Caco-2 (cell line): ENCODE data around the gene ANXA2. TPM values are rescaled to one million over a fixed set of nuclear protein-coding genes. Genes with fewer than 3 reads are reported as not detected.
"Not testable (repeated sequence)": the region's sequence is repeated elsewhere in the genome, so short reads cannot be mapped to it uniquely, and the experiment has no call there.

ENCODE experiments used
- BruUV-seq: library from RNA; stranded (reverse); fragments of 400-500 nt; replicated peaks from 2 replicates; lab custom pipeline; 2021; lab: Mats Ljungman, UMichigan
- CTCF ChIA-PET: fragments of 300-600 bp; sonication (Branson Sonifier 250); formaldehyde crosslinking; loops from one replicate; lab custom pipeline; 2022; ENCODE audit warnings: antibody characterized with exemption; lab: Charles Lee
- POLR2A ChIA-PET: fragments of 300-600 bp; sonication (Branson Sonifier 250); formaldehyde crosslinking; loops from one replicate; lab custom pipeline; 2022; ENCODE audit warnings: antibody characterized with exemption; lab: Charles Lee
- DNase-seq, 2 experiments: peaks; one replicate each; pipeline versions ENCODE4 v3.0.0 to v3.0.0-alpha.2; 2020 to 2022
- H3K27me3 ChIP-seq: replicated peaks from 2 replicates; pipeline ENCODE4 v1.6.0; 2011; ENCODE audit warnings: low read length; ENCODE audit not compliant: control insufficient read depth, insufficient read depth
- H3K36me3 ChIP-seq: 2 replicates; pipeline ENCODE4 v1.5.1; 2011; ENCODE audit warnings: low read length; ENCODE audit not compliant: control insufficient read depth, insufficient read depth
- H3K4me1 ChIP-seq: fragments of 250-450 bp; sonication (Bioruptor Pico); 2 replicates; pipeline ENCODE4 v1.5.1; 2020; ENCODE audit warnings: mild to moderate bottlenecking
- H3K4me3 ChIP-seq: 2 replicates; pipeline ENCODE4 v1.5.1; 2011; ENCODE audit warnings: low read depth, mild to moderate bottlenecking, control low read depth, low read length
- H3K9me3 ChIP-seq: fragments of 250-450 bp; sonication (Bioruptor Pico); 2 replicates; pipeline ENCODE4 v1.5.1; 2020; ENCODE audit warnings: mild to moderate bottlenecking, moderate library complexity
- H3K27ac Mint-ChIP-seq: one replicate; pipeline ENCODE4 v1.8.0; 2022; ENCODE audit warnings: mixed read lengths; ENCODE audit not compliant: unreplicated experiment
- H3K27me3 Mint-ChIP-seq: one replicate; pipeline ENCODE4 v1.8.0; 2022; ENCODE audit warnings: mixed read lengths; ENCODE audit not compliant: insufficient read depth, unreplicated experiment
- H3K36me3 Mint-ChIP-seq: one replicate; pipeline ENCODE4 v1.8.0; 2022; ENCODE audit warnings: mild to moderate bottlenecking, mixed read lengths; ENCODE audit not compliant: insufficient read depth, unreplicated experiment
- H3K4me1 Mint-ChIP-seq: one replicate; pipeline ENCODE4 v1.8.0; 2022; ENCODE audit warnings: low read depth, mixed read lengths; ENCODE audit not compliant: unreplicated experiment
- H3K4me3 Mint-ChIP-seq: one replicate; pipeline ENCODE4 v1.8.0; 2022; ENCODE audit warnings: mild to moderate bottlenecking, moderate library complexity, mixed read lengths; ENCODE audit not compliant: unreplicated experiment
- H3K9me3 Mint-ChIP-seq: one replicate; pipeline ENCODE4 v1.8.0; 2022; ENCODE audit warnings: mixed read lengths; ENCODE audit not compliant: unreplicated experiment
- intact Hi-C: fragments of 100-400 bp; cut with micrococcal nuclease; formaldehyde crosslinking; loops from one replicate; pipeline ENCODE4 v1.10.0; 2022; ENCODE audit not compliant: unreplicated experiment
- total RNA-seq: library from RNA; stranded (reverse); gene quantifications from 2 replicates; pipeline ENCODE4 v1.2.3, GENCODE V29; 2022
- TF ChIP-seq, protein P1 (sequence below), 2 experiments: fragments of 200-600 bp in 1 of 2; IDR thresholded peaks; 1 replicate in 1 of 2; 2 replicates in 1 of 2; pipeline versions ENCODE4 v1.5.1 to v1.8.0; 2011 to 2022; ENCODE audit warnings: antibody characterized with exemption in 1 of 2, control low read depth in 1 of 2, inconsistent platforms in 1 of 2, low read depth in 1 of 2, low read length in 1 of 2, mild to moderate bottlenecking in 1 of 2, moderate library complexity in 1 of 2; ENCODE audit not compliant: insufficient read depth in 1 of 2, severe bottlenecking in 1 of 2, unreplicated experiment in 1 of 2

ANXA2 gene
- total RNA-seq, 1 experiment from 2014 or later, result 1,141 TPM

DNA sequence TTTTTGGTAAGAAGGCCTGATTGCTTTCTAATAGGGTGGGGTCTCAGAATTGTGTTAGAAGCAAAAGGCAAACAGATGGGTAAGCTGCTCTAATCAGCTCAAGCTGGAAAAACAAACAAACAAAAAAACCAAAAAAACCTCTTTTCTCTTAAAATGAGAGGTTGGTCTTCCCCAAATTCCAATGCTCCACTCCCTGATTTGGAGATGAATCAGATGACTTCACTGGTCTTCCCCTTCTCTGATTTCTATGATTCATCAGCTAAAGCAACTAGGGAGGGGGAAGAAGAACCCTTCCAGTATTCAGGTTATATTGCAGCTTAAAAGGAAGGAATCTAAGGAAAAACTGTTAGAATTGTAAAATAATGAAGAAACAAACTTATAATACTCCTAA is 9.6 kb upstream of the ANXA2 start:
- Mint-ChIP-seq H3K27me3 (no peaks in the 10 kb centered on the region), H3K4me1 (peaks cover 40% of the 10 kb centered on the region), H3K9me3 (no peaks in the 10 kb centered on the region), H3K27ac (no peak overlapping the region), H3K36me3 (no peaks in the 10 kb centered on the region), H3K4me3 (no peak overlapping the region)
- H3K9me3 ChIP-seq, result no peaks in the 10 kb centered on the region
- BruUV-seq, result no TSS peak
- DNase-seq, result no peak
- peaks cover 32% of the 10 kb centered on the region for H3K4me1 ChIP-seq
- POLR2A ChIA-PET, result no interaction called here
- intact Hi-C loops, result no loop called here
- H3K36me3 ChIP-seq, result no peaks in the 10 kb centered on the region
- no peaks in the 10 kb centered on the region for H3K27me3 ChIP-seq
- TF ChIP-seq, protein P1, sequence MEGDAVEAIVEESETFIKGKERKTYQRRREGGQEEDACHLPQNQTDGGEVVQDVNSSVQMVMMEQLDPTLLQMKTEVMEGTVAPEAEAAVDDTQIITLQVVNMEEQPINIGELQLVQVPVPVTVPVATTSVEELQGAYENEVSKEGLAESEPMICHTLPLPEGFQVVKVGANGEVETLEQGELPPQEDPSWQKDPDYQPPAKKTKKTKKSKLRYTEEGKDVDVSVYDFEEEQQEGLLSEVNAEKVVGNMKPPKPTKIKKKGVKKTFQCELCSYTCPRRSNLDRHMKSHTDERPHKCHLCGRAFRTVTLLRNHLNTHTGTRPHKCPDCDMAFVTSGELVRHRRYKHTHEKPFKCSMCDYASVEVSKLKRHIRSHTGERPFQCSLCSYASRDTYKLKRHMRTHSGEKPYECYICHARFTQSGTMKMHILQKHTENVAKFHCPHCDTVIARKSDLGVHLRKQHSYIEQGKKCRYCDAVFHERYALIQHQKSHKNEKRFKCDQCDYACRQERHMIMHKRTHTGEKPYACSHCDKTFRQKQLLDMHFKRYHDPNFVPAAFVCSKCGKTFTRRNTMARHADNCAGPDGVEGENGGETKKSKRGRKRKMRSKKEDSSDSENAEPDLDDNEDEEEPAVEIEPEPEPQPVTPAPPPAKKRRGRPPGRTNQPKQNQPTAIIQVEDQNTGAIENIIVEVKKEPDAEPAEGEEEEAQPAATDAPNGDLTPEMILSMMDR (IDR thresholded peaks at IDR 0.05; ENCODE audit: insufficient read depth in 1 of 2, low read depth in 1 of 2, low read length in 1 of 2, severe bottlenecking in 1 of 2, unreplicated experiment in 1 of 2), result no peak
- H3K4me3 ChIP-seq, result no peak overlapping the region
- CTCF ChIA-PET, result no interaction called here

DNA sequence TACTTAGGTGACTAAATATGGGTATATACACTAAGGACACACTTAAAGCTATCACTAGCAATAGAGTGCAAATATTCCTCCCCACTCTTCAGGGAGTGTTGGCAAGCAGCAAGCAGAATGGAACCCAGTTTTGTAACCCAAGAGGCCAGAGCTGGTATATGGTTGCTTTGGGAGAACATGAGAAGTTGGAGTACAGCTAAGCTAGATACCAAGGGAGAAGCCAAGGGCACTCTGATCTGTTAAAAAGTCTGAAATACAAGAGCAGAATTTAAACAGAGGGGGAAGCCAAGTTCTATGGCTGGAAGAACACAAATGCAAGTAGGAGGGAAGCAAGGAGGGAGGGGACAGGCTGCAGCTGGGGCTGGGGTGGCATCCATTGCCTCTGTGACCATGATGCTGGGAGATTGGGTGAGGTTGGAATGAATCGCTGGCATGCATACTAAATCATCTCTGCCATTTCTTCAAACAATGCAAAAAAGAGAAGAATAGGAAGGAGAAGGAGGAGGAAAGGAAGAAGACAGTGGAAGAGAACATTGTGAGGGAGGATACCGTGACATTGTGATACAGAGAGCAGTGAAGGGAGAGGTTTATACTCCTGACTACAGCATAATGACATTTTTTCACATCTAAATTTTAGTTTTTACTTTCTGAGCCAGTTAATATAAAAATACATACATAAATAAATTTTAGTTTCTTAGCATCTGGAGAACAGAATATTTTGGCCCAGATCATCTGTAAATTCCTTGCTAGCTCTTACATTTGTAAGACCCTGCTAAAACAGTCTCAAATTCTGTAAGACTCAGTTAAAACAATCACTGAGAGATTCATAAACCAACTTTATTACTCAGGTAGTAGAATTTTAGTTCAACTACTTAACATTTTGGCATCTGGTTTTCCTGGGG is 9.0 kb upstream of the ANXA2 start:
- Mint-ChIP-seq H3K27me3 (no peaks in the 10 kb centered on the region), H3K27ac (no peak overlapping the region), H3K9me3 (no peaks in the 10 kb centered on the region), H3K4me1 (peaks cover 41% of the 10 kb centered on the region), H3K36me3 (no peaks in the 10 kb centered on the region), H3K4me3 (no peak overlapping the region)
- no peaks in the 10 kb centered on the region for H3K9me3 ChIP-seq
- no peaks in the 10 kb centered on the region for H3K27me3 ChIP-seq
- H3K36me3 ChIP-seq, result no peaks in the 10 kb centered on the region
- no TSS peak for BruUV-seq
- intact Hi-C loops, result no loop called here
- H3K4me1 ChIP-seq, result peaks cover 33% of the 10 kb centered on the region
- ChIA-PET CTCF (no interaction called here), POLR2A (interaction anchor here (0.6 kb wide), 1 partner anchor 1462 kb away, joined by 3 read pairs; no protein-coding TSS in a partner anchor)
- no peak overlapping the region for H3K4me3 ChIP-seq
- DNase-seq, result no peak
- TF ChIP-seq, protein P1 (IDR thresholded peaks at IDR 0.05; ENCODE audit: insufficient read depth in 1 of 2, low read depth in 1 of 2, low read length in 1 of 2, severe bottlenecking in 1 of 2, unreplicated experiment in 1 of 2), result no peak

GRCh38 chr15:60405399-60405798 is 7.6 kb upstream of the ANXA2 start:
- Mint-ChIP-seq H3K4me3 (no peak overlapping the region), H3K36me3 (no peaks in the 10 kb centered on the region), H3K27ac (no peak overlapping the region), H3K9me3 (no peaks in the 10 kb centered on the region), H3K4me1 (peaks cover 49% of the 10 kb centered on the region), H3K27me3 (no peaks in the 10 kb centered on the region)
- no peak overlapping the region for H3K4me3 ChIP-seq
- POLR2A ChIA-PET, result interaction anchor here (0.5 kb wide), 1 partner anchor 8 kb away, joined by 7 read pairs; the partner anchor contains the start of gene ANXA2
- intact Hi-C loops, result no loop called here
- TF ChIP-seq, protein P1 (IDR thresholded peaks at IDR 0.05; ENCODE audit: insufficient read depth in 1 of 2, low read depth in 1 of 2, low read length in 1 of 2, severe bottlenecking in 1 of 2, unreplicated experiment in 1 of 2), result no peak
- no peak for DNase-seq
- no peaks in the 10 kb centered on the region for H3K36me3 ChIP-seq
- BruUV-seq, result no TSS peak
- H3K27me3 ChIP-seq, result no peaks in the 10 kb centered on the region
- no peaks in the 10 kb centered on the region for H3K9me3 ChIP-seq
- CTCF ChIA-PET, result no interaction called here
- peaks cover 40% of the 10 kb centered on the region for H3K4me1 ChIP-seq

DNA sequence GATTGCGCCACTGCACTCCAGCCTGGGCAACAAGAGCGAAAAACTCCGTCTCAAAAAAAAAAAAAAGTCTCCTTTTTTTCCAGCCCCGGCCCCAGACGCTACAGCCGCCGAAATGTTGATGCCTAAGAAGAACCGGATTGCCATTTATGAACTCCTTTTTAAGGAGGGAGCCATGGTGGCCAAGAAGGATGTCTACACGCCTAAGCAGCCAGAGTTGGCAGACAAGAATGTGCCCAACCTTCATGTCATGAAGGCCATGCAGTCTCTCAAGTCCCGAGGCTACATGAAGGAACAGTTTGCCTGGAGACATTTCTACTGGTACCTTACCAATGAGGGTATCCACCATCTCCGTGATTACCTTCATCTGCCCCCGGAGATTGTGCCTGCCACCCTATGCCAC is 6.6 kb upstream of the ANXA2 start:
- H3K36me3 ChIP-seq, H3K36me3 Mint-ChIP-seq, H3K9me3 Mint-ChIP-seq, POLR2A ChIA-PET, H3K27me3 Mint-ChIP-seq, H3K4me3 Mint-ChIP-seq, H3K4me3 ChIP-seq, BruUV-seq, intact Hi-C loops, H3K9me3 ChIP-seq, H3K27ac Mint-ChIP-seq, H3K27me3 ChIP-seq, CTCF ChIA-PET, DNase-seq: not testable (repeated sequence)
- peaks cover 50% of the 10 kb centered on the region for H3K4me1 ChIP-seq
- H3K4me1 Mint-ChIP-seq, result peaks cover 54% of the 10 kb centered on the region
